GM21526 (cell line): Measurements from ENCODE around the gene PPP3R2.
"Not testable (repeated sequence)": the region's sequence is repeated elsewhere in the genome, so short reads cannot be mapped to it uniquely, and the experiment has no call there.

ENCODE experiments used
- ATAC-seq: cut with Tn5 transposase; IDR thresholded peaks from one replicate; pipeline ENCODE4 v1.9.1; 2021; ENCODE audit warnings: moderate library complexity; ENCODE audit not compliant: unreplicated experiment, low FRiP score

PPP3R2 gene

DNA sequence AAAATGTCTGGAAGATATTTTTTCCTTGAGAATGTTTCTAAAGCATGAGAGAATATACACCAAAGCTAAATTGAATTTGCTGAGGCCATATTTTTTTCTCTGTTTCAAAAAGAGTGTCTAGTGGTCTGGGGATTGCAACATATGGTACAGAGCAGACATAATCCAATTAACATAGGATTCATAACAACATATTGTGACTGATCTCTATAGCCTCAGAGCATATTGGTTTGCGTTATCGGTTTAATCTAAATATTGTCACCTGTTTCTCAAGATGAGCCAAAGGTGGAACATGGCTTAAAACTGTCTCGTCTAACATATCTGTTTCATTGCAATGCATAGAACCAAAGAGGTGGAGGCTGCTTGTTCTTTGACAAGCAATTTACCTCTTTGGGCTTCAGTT lies 3.9 kb downstream of the PPP3R2 start:
- no peak for ATAC-seq

DNA sequence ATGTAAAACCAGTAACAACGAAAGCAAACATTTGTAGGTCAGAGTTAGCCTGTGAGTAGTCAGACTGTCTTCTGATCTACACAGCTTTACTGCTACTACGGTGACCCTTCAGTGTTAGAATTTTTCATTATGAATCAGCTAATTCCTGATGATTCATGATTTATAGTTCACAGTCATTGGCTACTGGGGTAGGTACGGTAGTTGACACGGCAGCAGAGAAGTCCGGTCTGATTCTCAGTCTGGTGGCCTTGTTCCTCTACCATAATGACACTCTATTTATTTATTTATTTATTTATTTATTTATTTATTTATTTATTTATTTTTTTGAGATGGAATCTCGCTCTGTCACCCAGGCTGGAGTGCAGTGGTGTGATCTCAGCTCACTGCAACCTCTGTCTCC lies 4.7 kb downstream of the PPP3R2 start:
- ATAC-seq = not testable (repeated sequence)

DNA sequence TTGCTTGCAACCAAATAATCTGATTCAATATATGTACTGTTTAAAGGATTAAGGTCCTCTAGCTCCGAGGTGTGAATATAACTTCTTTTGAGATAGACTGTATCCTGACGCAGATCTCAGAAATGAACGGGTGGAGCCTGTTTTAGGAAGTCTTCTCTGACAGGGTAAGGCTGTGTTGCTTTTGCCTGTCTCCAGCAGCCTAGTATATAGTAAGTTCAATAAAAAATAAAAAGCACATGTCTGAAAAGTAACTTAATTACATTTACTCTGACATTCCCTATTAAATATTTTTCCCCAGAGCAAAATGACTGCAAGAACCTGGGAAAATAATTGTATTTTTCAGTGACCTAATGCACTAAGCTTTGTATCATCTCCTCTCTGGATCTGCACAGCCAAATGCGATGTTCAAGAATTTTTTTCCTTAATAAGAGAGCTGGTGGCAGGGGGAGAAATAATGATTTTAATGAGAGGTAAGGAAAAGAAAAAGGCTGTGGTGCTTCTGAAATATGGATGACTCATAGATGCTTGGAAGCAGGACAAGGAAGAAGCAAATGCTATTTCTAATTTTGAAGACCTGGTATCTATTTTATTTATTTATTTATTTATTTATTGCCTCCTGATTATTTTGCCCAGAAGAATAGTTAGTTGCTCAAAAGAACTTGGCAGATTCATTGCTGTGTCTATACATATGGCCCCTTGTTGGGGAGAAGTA lies 7.3 kb downstream of the PPP3R2 start:
- no peak for ATAC-seq

DNA sequence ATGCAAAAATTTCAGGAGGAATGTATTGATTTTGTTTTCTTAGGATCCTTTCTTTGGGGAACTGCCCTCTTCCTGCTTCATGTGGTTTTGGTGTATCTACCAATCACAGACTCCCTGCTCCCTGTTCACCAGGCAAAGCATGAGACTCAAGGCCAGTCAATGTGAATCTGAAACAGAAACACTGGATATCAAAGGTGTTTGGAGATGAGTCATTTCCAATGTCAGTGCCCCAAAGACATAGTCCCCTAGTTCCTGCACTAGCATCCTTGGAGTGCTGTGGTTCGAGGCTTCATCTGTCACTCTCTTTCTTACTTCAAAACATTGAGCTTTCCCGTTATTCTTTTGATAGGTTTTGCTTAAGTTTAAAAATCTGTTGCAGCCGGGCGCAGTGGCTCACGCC lies 8.1 kb downstream of the PPP3R2 start:
- peak; percentile 76 for ATAC-seq

DNA sequence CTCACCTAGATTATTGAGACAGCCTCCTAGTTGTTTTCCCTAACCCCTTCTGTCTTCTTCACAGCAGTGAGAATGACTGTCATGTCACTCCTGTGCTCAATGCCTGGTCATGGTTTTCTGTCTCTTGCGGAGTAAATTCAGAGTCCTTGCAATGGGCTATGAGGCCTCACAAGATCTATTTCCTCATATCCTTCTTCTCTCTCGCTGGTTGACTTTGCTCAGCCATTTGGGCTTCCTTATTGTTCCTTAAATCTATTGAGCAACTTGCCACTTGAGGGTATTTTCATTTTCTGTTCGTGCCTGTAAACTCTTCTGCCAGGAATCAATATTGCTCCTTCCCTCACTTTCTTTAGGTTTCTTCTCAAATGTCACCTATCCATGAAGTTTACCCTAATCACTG lies 9.0 kb downstream of the PPP3R2 start:
- no peak for ATAC-seq

DNA sequence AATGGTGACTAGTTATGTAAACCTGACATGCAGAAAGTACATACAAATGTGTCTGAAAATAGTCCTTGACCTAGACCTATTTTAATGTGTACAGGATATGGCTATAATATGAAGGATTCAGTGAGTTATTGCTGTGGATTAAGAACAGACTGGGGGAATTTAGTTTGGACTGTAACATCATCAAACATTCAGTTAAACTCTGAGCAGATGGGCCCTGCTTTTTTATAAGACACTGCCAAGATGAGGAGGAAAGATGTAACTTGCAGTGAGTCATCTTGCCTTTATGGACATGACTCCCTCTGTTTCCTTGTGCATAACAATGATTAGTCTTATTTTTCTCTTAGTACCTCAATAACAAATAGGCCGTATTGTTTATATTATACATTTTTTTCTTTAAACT lies 12.2 kb downstream of the PPP3R2 start:
- no peak for ATAC-seq

DNA sequence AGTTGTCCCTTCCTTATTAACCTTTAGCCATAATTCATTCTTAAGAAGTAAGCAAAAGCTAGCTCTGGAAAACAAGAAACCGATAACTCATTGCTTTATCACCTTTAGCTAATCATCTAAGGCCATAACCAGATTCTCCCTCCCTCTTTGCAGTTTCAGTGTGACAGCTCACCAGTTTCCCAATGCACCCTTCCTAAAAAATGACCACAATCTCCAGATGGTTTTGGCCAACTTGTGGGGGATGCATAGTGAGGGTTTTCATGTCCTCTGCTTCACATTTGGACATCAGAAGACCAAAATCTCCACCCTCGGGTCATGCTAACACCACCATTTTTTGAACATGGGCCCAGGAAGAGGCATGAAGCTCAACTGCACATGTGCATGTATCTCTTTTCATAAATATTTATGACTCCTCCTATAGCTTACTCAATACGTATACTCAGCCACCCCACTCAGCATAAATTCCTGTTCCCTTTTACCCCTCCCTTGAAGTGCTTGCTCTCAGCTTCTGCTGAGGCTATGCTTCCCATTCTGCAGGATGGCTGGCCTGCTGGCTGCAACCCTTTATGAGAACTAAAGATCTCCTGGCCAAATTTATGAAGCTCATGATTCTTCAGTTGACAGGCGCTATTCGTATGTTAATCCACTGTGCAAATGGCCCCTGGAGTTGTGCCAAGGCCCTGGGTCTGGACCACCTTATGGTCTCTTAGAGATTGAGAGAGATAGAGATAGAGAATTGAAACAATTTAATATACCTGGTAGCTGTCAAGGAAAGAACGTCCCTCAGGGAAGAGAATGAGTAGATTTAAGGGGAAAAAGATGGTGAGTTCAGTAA lies 14.8 kb downstream of the PPP3R2 start:
- no peak for ATAC-seq

DNA sequence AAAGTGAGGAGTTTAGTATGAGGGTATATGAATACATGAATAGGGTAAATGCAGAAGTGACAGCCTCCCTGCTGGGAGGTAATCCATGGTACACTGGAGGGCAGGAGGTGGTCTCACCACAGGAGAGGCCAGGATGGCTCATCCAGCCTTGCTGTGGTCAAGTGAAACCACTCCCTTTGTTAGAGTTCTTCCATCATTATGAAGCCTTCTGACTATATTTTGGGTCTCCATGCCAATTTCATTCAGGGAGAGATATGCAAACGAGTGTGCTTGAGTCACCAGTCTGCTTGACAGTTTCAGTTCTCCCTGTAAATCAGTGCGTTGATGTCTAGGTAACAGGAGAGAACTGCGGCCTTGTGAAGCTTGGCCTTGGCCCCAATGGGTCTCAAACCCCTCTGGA lies 16.4 kb downstream of the PPP3R2 start:
- ATAC-seq = peak; percentile 79

DNA sequence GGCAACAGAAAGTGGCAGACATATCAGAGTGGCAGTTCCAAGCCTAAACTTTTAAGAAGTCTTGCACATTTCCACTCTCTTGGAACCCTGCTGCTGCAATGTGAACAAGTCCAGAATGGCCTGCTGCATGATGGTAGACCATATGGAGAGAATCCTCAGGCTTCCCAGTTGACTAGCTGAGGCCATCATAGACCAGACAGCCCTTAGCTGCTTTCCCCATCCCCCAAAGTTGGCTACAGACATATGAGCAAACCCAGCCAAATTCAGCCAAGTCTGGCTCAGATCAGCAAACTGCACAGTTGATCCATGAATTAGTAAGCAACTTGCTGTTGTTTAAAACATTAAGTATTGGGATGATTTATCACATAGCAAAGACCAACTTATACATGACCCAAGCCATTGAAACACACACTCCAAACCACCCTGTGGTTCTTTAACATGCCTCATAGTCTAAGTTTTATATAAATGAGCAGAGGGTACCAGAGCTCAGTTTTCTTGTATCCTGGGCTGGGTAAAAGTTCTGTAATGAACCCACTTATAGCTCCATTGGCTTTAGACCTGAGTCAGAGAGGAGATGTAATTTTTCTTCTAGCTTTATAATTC lies 19.9 kb downstream of the PPP3R2 start:
- ATAC-seq = no peak

DNA sequence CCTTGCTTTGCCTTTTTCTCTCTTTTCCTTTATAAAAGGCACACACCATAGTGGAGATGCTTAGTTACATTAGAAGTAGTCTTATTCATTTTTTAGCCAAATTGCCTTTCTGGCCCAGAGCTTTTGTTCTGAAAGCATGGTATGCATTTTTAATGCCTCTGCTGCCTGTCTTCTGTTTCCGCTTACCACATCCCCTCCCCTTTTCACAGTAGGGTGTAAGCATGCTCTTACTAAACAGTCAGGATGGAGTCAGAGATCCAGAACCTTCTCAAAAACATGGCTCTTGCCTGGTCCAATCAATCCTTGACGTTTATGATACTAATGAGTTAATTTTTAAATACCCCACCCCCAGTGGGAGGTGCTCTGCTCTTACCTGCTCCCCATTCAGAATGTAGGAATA lies 22.5 kb downstream of the PPP3R2 start:
- ATAC-seq = no peak

DNA sequence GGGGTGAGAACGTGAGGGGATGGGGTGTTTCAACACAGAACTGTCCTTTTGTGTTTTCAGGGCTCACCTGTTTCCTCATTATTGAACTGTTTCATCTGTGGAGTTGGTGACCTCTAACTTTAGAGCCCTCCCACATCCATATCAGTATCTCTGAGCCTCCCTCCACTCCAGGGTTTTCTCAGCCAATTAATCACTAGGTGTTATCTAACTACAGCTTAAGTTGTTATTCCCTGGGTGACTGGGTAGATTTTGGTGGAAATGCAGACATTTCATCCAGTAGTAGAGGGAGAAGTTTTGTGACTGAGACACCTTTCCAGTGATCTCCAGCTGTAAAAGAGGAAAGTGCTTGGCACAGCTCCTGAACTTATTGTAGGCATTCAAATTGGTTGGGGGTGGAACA lies 23.7 kb downstream of the PPP3R2 start:
- ATAC-seq = no peak

DNA sequence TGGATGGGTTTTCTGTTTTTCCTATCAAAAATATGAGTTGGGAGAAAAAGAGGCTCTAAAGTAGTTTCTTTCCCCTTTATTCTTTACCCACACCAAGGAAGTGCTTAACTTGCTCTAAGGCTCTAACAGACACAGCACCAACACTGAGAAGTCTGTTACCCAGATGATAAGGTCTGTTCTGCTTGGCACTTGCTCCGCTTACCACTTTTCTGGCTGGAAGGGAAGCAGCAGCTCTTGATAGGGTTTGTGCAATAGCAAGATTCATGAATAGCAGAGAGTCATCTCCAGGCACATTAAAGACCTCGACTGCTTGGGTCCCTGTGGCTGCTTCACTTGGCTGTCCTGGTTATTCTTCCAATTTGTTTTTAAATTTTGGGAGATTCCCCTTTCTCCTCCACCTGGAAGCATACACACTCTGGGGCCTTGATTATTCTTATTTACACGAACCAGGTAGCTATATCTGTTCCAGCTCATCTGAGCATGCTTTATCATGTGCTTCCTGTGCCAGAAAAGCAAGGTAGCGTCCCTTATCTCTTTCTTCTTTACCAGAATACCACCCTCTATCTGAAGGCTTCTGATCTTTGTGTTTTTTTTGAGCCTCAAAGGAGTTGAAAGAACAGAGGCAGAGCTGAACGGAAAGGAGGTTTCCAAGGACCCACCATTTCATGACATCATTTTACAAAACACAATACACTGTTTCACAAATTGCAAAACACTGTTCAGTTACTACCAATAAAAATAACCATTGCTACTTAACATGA lies 24.8 kb downstream of the PPP3R2 start:
- ATAC-seq = no peak

DNA sequence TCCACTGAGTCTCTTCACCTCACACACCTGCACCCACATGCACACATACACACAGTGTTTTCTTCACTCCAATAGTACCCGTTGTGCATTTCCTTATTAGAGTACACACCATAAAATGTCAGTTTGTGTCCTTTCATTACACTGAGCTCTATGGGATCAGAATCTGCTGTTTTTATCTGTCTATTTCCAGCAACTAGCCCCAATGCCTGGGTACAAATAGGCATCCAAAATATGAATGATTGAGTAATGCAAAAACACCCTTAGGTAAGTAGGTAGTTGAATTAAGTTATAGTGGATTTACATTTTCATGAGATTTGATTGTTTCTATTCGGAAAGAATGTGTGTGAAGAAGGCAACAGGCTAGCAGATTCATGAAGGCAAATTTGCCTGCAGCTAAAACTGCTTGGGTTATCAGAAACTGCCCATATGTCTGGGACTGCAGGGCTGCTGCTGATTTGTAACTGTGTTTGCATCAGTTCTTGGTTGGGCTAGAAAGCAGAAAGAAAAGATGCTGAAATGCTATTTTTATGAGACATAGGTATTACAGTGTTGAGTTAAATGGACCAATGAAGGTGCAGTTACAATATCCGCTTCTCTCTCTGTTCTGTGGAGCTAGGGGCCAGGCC lies 26.9 kb downstream of the PPP3R2 start:
- no peak for ATAC-seq

DNA sequence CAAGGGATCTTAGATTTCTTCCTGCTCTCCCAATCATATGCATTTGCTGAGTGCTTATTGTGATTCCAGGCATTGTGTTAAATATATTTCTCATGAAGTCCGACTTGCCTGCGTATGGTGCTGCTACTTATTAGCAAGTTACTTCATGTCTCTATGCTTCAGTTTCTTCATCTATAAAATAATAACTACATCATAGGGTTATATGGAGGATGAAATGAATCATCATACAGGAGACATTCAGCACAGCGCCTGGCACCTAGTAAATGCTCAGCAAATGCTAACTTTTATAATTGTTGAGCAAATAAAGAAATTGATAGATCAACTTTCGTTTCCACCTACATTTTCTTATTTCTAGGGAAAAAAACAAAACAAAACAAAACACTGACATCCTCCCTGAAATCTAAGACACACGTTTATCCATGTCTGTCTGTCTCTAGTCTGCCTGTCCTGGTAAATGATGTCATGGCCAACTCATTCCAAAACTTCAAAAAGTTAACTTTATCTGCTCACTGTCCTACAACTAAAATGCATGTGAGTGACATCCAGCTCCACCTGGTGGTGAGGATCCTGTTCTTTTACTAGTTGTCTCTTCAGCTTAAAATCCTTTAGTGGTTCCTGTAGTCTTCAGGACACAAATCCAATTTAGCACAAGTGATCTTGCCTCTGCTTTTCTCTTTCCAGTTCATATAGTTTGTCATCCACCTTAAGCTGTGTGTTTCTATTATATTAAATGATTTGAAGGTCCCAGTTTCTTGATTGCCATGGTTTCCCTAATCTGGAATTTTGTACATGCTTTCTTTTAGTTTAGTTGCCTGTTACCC lies 27.7 kb downstream of the PPP3R2 start:
- ATAC-seq = peak; percentile 62

DNA sequence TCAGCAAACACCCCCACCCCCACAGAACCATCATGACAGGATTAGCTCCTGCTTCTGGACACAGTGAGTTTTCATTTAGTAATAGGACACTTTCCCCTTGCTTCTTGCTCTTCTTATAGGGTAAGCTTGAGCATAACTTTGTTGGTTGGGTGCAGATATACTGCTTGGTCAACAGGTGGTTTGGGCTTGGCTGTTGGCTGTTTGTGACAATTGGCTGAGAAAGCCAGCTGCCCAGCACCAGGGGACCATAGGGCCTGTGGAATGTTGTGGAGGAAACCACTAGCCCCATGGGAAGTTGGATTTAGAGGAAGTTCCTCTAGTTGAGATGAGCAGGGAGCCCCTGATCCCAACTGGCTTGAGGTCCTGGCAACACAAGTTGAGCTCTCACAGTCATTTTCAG lies 30.5 kb downstream of the PPP3R2 start:
- no peak for ATAC-seq

DNA sequence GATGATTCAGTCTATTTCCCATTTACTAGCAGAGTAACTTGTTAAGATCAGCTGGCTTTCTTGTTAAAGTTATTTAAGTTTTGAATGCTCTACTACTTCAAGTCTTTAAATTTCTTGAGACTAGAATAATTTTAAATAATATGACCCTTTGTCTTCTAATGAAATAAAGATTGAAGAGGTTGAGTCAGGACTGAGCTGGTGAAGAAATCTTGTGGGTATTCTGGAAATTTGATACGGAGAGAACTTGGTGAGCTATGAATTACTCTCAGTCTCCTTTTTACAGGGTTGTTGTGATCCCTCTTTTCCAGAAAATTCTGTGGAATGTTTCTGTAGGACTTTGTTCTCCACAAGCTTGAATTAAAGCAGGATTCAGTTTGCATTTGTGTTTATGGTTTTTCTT lies 31.8 kb downstream of the PPP3R2 start:
- ATAC-seq = no peak

DNA sequence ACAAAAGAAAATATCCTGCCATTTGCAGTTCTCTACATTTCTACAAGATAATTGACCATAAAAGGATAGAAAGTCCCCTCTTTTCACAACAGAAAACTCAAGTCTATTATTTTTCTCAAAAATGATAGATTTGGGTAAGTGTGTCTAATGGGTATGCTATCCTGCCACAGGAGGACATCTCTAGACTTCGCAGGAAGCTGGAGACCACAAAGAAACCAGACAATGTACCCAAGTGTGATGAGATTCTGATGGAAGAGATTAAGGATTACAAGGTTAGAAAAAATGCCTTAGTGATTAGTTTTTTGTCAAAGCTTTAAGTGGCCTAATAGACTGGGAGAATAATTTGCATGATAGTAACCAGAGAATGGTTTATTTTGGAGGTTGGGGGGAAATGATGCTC lies 33.0 kb downstream of the PPP3R2 start:
- ATAC-seq = no peak

DNA sequence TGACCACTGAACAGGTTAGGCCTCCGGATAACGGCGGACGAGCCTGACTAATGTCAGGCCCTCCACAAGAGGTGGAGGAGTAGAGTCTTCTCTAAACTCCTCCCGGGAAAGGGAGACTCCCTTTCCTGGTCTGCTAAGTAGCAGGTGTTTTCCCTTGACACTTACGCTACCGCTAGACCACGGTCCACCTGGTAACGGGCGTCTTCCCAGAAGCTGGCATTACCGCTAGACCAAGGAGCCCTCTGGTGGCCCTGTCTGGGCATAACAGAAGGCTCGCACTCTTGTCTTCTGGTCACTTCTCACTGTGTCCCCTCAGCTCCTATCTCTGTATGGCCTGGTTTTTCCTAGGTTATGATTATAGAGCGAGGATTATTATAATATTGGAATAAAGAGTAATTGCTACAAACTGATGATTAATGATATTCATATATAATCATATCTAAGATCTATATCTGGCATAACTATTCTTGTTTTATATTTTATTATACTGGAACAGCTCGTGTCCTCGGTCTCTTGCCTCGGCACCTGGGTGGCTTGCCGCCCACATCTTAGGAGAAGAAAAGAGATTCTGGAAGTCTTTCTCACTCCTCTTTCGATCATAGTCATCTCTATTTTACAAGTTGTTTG lies 45.2 kb downstream of the PPP3R2 start:
- ATAC-seq = not testable (repeated sequence)

DNA sequence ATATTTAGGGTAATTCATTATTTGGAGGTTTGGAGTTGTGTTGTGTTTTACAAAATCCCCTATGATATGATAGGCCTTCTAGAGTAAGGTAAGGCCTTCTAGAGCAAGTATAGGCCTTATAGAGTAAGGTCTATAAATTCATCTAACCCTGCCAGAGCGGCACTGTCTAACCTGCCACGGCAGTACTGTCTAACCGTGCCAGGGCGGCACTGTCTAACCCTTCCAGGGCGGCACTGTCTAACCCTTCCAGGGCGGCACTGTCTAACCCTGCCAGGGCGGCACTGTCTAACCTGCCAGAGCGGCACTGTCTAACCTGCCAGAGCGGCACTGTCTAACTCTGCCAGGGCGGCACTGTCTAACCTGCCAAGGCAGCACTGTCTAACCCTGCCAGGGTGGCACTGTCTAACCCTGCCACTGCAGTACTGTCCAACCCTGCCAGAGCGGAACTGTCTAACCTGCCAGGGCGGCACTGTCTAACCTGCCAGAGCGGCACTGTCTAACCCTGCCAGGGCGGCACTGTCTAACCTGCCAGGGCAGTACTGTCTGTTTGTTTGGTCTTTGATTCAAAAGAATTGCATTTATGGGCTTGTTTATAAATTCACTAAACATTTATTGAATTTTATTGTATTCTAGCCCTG lies 51.6 kb downstream of the PPP3R2 start:
- no peak for ATAC-seq
